ENCODE results near the gene ANO4. TPM values are rescaled to one million over a fixed set of nuclear protein-coding genes. Genes with fewer than 3 reads are reported as not detected.

ANO4 gene
- total RNA-seq, 1 experiment from 2014 or later: 5.7 TPM

GRCh38 chr12:100859063-100859627 lies 64.6 kb downstream of the ANO4 start:
- H3K79me1 ChIP-seq (ENCODE audit: insufficient read depth, low read depth, low read length, poor library complexity, severe bottlenecking): no peaks in the 10 kb centered on the region
- H3K18ac ChIP-seq (ENCODE audit: insufficient read length, low read depth, low read length): no peak overlapping the region
- no peaks in the 10 kb centered on the region for H4K20me1 ChIP-seq (ENCODE audit: control insufficient read depth, insufficient read depth, insufficient read length)
- H3K9me3 ChIP-seq (ENCODE audit: control insufficient read depth, low read depth, low read length): no peaks in the 10 kb centered on the region
- no peak overlapping the region for H3K56ac ChIP-seq (ENCODE audit: insufficient read length, low read depth, low read length)
- H3K27me3 ChIP-seq (ENCODE audit: insufficient read depth, low read length): no peaks in the 10 kb centered on the region
- DNase-seq: no peak
- no peak overlapping the region for H2BK5ac ChIP-seq (ENCODE audit: insufficient read length, low read length)
- no peak overlapping the region for H2AK5ac ChIP-seq (ENCODE audit: insufficient read length, low read length)
- Mint-ChIP-seq H3K27me3 (ENCODE audit: low read depth) (no peaks in the 10 kb centered on the region), H3K9me3 (no peaks in the 10 kb centered on the region), H3K36me3 (ENCODE audit: insufficient read depth in 1 of 3, low read depth in 3 of 3) (no peaks in the 10 kb centered on the region; a peak in 2 of 7 replicates), H3K4me3 (no peak overlapping the region), H3K4me1 (peaks cover 10 to 12% of the 10 kb centered on the region in 2 experiments), H3K27ac (no peak overlapping the region)
- no peak overlapping the region for H2BK12ac ChIP-seq (ENCODE audit: insufficient read length, low read depth, low read length)
- TF ChIP-seq, protein P1, sequence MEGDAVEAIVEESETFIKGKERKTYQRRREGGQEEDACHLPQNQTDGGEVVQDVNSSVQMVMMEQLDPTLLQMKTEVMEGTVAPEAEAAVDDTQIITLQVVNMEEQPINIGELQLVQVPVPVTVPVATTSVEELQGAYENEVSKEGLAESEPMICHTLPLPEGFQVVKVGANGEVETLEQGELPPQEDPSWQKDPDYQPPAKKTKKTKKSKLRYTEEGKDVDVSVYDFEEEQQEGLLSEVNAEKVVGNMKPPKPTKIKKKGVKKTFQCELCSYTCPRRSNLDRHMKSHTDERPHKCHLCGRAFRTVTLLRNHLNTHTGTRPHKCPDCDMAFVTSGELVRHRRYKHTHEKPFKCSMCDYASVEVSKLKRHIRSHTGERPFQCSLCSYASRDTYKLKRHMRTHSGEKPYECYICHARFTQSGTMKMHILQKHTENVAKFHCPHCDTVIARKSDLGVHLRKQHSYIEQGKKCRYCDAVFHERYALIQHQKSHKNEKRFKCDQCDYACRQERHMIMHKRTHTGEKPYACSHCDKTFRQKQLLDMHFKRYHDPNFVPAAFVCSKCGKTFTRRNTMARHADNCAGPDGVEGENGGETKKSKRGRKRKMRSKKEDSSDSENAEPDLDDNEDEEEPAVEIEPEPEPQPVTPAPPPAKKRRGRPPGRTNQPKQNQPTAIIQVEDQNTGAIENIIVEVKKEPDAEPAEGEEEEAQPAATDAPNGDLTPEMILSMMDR (conservative IDR thresholded peaks at IDR 0.05): no peak
- H3K23me2 ChIP-seq (ENCODE audit: insufficient read length, low read depth, low read length, poor library complexity, severe bottlenecking): no peaks in the 10 kb centered on the region
- H3K4me1 ChIP-seq (ENCODE audit: insufficient read depth, low read length): no peaks in the 10 kb centered on the region
- H3K4me2 ChIP-seq (ENCODE audit: insufficient read depth, insufficient read length, low read length): no peak overlapping the region
- no peak overlapping the region for H2AFZ ChIP-seq (ENCODE audit: low read length)
- H3K14ac ChIP-seq (ENCODE audit: insufficient read depth, low read length): no peak overlapping the region
- H3K79me2 ChIP-seq (ENCODE audit: insufficient read depth, low read length): no peaks in the 10 kb centered on the region
- no peak overlapping the region for H3T11ph ChIP-seq (ENCODE audit: low read length)
- H3K4ac ChIP-seq (ENCODE audit: low read depth, low read length): no peak overlapping the region
- H2BK20ac ChIP-seq (ENCODE audit: low read depth, low read length, poor library complexity, severe bottlenecking): no peak overlapping the region
- H4K91ac ChIP-seq (ENCODE audit: insufficient read length, low read depth, low read length): no peak overlapping the region
- no peak overlapping the region for H3K9ac ChIP-seq (ENCODE audit: extremely low read depth, insufficient read length, low read length)
- H4K5ac ChIP-seq (ENCODE audit: insufficient read length, low read depth, low read length): no peak overlapping the region
- no peak overlapping the region for H3K23ac ChIP-seq (ENCODE audit: insufficient read length, low read depth, low read length)
- no peak overlapping the region for H4K8ac ChIP-seq (replicated peaks; ENCODE audit: insufficient read length, low read depth, low read length)
- no peak overlapping the region for H2BK15ac ChIP-seq (ENCODE audit: low read depth, low read length)
- no peak overlapping the region for H3K27ac ChIP-seq (ENCODE audit: insufficient read length, low read depth, low read length)
- no peak overlapping the region for H2BK120ac ChIP-seq (ENCODE audit: low read depth, low read length, poor library complexity, severe bottlenecking)
- no CpG with 5 or more reads among the region's 5 CpGs for WGBS (ENCODE audit: extremely low coverage, insufficient read length, low lambda C conversion rate)
